ENCODE measurements around the gene DEPDC1B.

DNA sequence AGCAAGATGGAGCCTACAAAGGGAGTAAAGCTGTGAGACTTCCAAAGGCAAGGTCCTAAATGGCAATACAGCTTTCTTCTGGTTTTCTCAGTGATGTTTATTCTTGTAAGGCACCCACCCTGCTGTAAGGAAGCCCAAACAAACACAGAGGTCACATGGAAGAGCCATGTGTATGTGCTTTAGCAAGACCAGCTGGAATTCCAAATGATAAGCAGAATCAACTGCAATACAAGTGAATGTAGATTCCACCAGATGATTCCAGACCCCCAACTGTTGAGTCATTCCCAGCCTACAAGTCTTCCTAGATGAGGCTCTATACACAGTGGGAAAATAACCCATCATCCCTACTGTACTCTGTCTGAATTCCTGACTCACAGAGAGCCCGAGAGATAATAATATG, 122.8 kb downstream of the DEPDC1B start:
- TF ChIP-seq, protein P1, sequence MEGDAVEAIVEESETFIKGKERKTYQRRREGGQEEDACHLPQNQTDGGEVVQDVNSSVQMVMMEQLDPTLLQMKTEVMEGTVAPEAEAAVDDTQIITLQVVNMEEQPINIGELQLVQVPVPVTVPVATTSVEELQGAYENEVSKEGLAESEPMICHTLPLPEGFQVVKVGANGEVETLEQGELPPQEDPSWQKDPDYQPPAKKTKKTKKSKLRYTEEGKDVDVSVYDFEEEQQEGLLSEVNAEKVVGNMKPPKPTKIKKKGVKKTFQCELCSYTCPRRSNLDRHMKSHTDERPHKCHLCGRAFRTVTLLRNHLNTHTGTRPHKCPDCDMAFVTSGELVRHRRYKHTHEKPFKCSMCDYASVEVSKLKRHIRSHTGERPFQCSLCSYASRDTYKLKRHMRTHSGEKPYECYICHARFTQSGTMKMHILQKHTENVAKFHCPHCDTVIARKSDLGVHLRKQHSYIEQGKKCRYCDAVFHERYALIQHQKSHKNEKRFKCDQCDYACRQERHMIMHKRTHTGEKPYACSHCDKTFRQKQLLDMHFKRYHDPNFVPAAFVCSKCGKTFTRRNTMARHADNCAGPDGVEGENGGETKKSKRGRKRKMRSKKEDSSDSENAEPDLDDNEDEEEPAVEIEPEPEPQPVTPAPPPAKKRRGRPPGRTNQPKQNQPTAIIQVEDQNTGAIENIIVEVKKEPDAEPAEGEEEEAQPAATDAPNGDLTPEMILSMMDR (IDR thresholded peaks at IDR 0.05) = no peak
- TF ChIP-seq POLR2A (IDR thresholded peaks at IDR 0.05) = no peak
